PC-9 (cell line): ENCODE results near the gene UBXN11. TPM values are rescaled to one million over a fixed set of nuclear protein-coding genes. Genes with fewer than 3 reads are reported as not detected.

Source experiments
- Bru-seq: library from RNA; stranded (reverse); fragments of 400-500 nt; gene quantifications from one replicate; lab custom pipeline; 2021; lab: Mats Ljungman, UMichigan
- BruChase-seq, 2 experiments: library from RNA; stranded (reverse); fragments of 400-500 nt; gene quantifications; one replicate each; lab custom pipeline; 2021; lab: Mats Ljungman, UMichigan
- BruUV-seq: library from RNA; stranded (reverse); fragments of 400-500 nt; replicated peaks from 2 replicates; lab custom pipeline; 2021; lab: Mats Ljungman, UMichigan
- CTCF ChIA-PET: fragments of 300-600 bp; sonication (Branson Sonifier 250); formaldehyde crosslinking; loops from one replicate; lab custom pipeline; 2022; ENCODE audit warnings: antibody characterized with exemption; lab: Charles Lee
- POLR2A ChIA-PET: fragments of 300-600 bp; sonication (Branson Sonifier 250); formaldehyde crosslinking; loops from one replicate; lab custom pipeline; 2022; ENCODE audit warnings: antibody characterized with exemption; ENCODE audit not compliant: unreplicated experiment; lab: Charles Lee
- DNase-seq, 2 experiments: peaks; one replicate each; pipeline versions ENCODE4 v3.0.0 to v3.0.0-alpha.2; 2015 to 2022; ENCODE audit warnings: mixed read lengths in 1 of 2
- H2AFZ ChIP-seq: fragments of 200-600 bp; sonication (generic); 2 replicates; pipeline ENCODE4 v1.8.1; 2017; ENCODE audit warnings: antibody characterized with exemption
- H3F3A ChIP-seq: fragments of 200-600 bp; sonication (generic); 2 replicates; pipeline ENCODE4 v1.8.1; 2017; ENCODE audit warnings: antibody characterized with exemption, mild to moderate bottlenecking, low read depth; ENCODE audit not compliant: insufficient read depth
- H3K27ac ChIP-seq: fragments of 200-600 bp; sonication (generic); 2 replicates; pipeline ENCODE4 v1.6.1; 2016; ENCODE audit warnings: mixed run types
- H3K27me3 ChIP-seq: fragments of 200-600 bp; sonication (generic); 2 replicates; pipeline ENCODE4 v1.6.1; 2016; ENCODE audit warnings: low read depth, mixed run types; ENCODE audit not compliant: insufficient read depth
- H3K36me3 ChIP-seq: fragments of 200-600 bp; sonication (generic); 2 replicates; pipeline ENCODE4 v1.6.1; 2016; ENCODE audit warnings: low read depth, mixed run types
- H3K4me1 ChIP-seq: fragments of 200-600 bp; sonication (generic); replicated peaks from 2 replicates; pipeline ENCODE4 v1.6.1; 2016; ENCODE audit warnings: mixed run types; ENCODE audit not compliant: insufficient read depth
- H3K4me2 ChIP-seq: fragments of 200-600 bp; sonication (generic); 2 replicates; pipeline ENCODE4 v1.6.1; 2017; ENCODE audit warnings: mixed run types
- H3K4me3 ChIP-seq: fragments of 200-600 bp; sonication (generic); 2 replicates; pipeline ENCODE4 v1.6.1; 2016; ENCODE audit warnings: mixed run types
- H3K79me2 ChIP-seq: fragments of 200-600 bp; sonication (generic); 2 replicates; pipeline ENCODE4 v1.6.1; 2017; ENCODE audit warnings: low read depth, mixed run types
- H3K9me2 ChIP-seq: fragments of 200-600 bp; sonication (generic); 2 replicates; pipeline ENCODE4 v1.8.1; 2017; ENCODE audit warnings: mild to moderate bottlenecking; ENCODE audit not compliant: insufficient read depth
- H3K9me3 ChIP-seq: fragments of 200-600 bp; sonication (generic); 2 replicates; pipeline ENCODE4 v1.8.1; 2016; ENCODE audit warnings: low read depth; ENCODE audit not compliant: insufficient read depth
- H4K20me1 ChIP-seq: fragments of 200-600 bp; sonication (generic); 2 replicates; pipeline ENCODE4 v1.8.1; 2017; ENCODE audit not compliant: insufficient read depth
- EZH2 ChIP-seq: fragments of 200-600 bp; sonication (generic); IDR thresholded peaks from 2 replicates; pipeline ENCODE4 v1.8.0; 2017; ENCODE audit warnings: antibody characterized with exemption, low read depth
- intact Hi-C: fragments of 100-400 bp; cut with micrococcal nuclease; formaldehyde crosslinking; loops from one replicate; pipeline ENCODE4 v1.10.0; 2022; ENCODE audit not compliant: unreplicated experiment
- long read RNA-seq: library from polyadenylated mRNA; stranded (forward); transcript quantifications from one replicate; pipeline ENCODE4 v2.0.0, GENCODE V29; 2022
- total RNA-seq: library from RNA; stranded (reverse); gene quantifications from 2 replicates; pipeline ENCODE4 v1.2.3, GENCODE V29; 2021
- TF ChIP-seq, protein P1 (sequence below): fragments of 200-600 bp; sonication (generic); conservative IDR thresholded peaks from 2 replicates; pipeline ENCODE4 v1.6.1; 2017; ENCODE audit warnings: mixed run types, antibody characterized with exemption, mild to moderate bottlenecking, moderate library complexity

The UBXN11 gene, protein sequence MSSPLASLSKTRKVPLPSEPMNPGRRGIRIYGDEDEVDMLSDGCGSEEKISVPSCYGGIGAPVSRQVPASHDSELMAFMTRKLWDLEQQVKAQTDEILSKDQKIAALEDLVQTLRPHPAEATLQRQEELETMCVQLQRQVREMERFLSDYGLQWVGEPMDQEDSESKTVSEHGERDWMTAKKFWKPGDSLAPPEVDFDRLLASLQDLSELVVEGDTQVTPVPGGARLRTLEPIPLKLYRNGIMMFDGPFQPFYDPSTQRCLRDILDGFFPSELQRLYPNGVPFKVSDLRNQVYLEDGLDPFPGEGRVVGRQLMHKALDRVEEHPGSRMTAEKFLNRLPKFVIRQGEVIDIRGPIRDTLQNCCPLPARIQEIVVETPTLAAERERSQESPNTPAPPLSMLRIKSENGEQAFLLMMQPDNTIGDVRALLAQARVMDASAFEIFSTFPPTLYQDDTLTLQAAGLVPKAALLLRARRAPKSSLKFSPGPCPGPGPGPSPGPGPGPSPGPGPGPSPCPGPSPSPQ
- 57.2 and 59.9 TPM in 2 replicates for total RNA-seq
- Bru-seq, nascent RNA: percentile 65 among the genes with signal in this experiment
- BruChase-seq, experiment 1, labeled RNA remaining after a 2-hour chase: percentile 70 among the genes with signal in this experiment
- percentile 71 among the genes with signal in this experiment for BruChase-seq, experiment 2, labeled RNA remaining after a 6-hour chase
- long read RNA-seq, transcript UBXN11-214 (13 exons, 2,542 nt): major isoform, 21 of 161 reads
- long read RNA-seq, transcript UBXN11-202 (14 exons, 1,555 nt): minor isoform, 16 of 161 reads
- long read RNA-seq, transcript UBXN11-213 (14 exons, 2,646 nt): minor isoform, 6 of 161 reads
- long read RNA-seq, partial matches to known transcripts: 33 of 161 reads
- long read RNA-seq, other reads (novel, unspliced or antisense): 81 of 161 reads

DNA sequence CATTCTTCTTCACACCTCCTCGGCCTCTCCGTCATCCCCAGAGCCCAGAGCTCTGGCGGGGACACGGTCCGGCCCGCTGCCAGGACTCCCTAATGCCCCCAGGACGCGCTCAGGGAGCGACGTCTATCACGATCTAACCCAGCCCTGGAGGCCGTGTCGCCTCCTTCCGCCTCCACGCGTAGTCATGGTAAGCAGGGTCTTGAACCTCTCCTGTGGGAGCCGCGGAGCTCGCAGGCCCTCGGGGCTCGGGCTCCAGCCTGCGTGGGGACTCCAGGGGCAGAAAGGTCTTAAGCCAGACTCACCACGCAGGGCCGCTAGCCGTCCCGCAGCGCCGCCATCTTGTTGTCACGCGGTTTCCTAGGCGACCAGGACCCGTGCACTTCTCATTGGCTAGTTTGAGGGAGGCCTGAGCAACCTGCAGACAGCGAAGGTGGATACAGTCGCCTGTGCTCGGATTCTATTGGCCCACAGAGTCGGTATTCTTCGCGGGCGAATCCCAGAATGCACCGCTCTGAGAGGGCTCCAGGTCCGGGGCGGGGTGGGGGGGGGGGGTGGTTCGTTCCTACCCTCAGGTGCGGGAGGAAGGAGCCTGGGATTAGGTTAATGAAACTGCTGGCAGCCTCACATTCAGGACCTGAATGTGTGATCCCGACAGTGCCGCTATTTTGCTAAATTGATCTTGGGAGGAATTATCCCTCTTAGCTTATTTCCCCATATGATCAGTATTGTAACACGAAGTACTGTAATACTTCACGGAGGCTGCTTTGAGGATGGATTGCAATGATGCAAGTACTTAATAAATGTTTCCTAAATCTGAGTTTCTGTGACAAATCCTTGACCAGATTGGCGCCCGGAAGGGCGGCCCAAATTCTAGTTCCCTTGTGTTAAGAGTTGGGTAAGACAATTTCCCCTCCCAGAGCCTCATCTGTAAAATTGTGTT lies at the start of gene UBXN11:
TSS of gene UBXN11 (minus strand) at position 347 of the 940 bp plus-strand sequence. CDS start 3,753 bp downstream, outside the sequence.
- H3K79me2 ChIP-seq: peaks cover 28% of the 10 kb centered on the region
- POLR2A ChIA-PET: no interaction called here
- peaks cover 26% of the 10 kb centered on the region for H3K4me1 ChIP-seq
- H3K4me2 ChIP-seq: peak within 1 kb of the TSS; percentile 92
- H3K4me3 ChIP-seq: peak within 1 kb of the TSS; percentile 97
- H4K20me1 ChIP-seq: no peaks in the 10 kb centered on the region
- CTCF ChIA-PET: interaction anchor here (0.7 kb wide), 1 partner anchor 21 kb away, joined by 9 read pairs; no protein-coding TSS in a partner anchor
- H3K9me2 ChIP-seq: no peaks in the 10 kb centered on the region
- no peaks in the 10 kb centered on the region for H3K27me3 ChIP-seq
- intact Hi-C loops: loop anchor here (5.0 kb wide), 1 partner anchor 51 kb away; no protein-coding TSS in a partner anchor
- TSS peak; percentile 82 for BruUV-seq
- TF ChIP-seq, protein P1, sequence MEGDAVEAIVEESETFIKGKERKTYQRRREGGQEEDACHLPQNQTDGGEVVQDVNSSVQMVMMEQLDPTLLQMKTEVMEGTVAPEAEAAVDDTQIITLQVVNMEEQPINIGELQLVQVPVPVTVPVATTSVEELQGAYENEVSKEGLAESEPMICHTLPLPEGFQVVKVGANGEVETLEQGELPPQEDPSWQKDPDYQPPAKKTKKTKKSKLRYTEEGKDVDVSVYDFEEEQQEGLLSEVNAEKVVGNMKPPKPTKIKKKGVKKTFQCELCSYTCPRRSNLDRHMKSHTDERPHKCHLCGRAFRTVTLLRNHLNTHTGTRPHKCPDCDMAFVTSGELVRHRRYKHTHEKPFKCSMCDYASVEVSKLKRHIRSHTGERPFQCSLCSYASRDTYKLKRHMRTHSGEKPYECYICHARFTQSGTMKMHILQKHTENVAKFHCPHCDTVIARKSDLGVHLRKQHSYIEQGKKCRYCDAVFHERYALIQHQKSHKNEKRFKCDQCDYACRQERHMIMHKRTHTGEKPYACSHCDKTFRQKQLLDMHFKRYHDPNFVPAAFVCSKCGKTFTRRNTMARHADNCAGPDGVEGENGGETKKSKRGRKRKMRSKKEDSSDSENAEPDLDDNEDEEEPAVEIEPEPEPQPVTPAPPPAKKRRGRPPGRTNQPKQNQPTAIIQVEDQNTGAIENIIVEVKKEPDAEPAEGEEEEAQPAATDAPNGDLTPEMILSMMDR: no peak
- no peak for TF ChIP-seq EZH2
- no peaks in the 10 kb centered on the region for H3K9me3 ChIP-seq
- peaks cover 9% of the 10 kb centered on the region; the same call in 1 of the 2 replicates for H3F3A ChIP-seq
- peak within 1 kb of the TSS; percentile 97 for H2AFZ ChIP-seq
- no peaks in the 10 kb centered on the region for H3K36me3 ChIP-seq
- peak within 1 kb of the TSS; percentile 59 for H3K27ac ChIP-seq
- DNase-seq: peak; percentile 90 to 92

DNA sequence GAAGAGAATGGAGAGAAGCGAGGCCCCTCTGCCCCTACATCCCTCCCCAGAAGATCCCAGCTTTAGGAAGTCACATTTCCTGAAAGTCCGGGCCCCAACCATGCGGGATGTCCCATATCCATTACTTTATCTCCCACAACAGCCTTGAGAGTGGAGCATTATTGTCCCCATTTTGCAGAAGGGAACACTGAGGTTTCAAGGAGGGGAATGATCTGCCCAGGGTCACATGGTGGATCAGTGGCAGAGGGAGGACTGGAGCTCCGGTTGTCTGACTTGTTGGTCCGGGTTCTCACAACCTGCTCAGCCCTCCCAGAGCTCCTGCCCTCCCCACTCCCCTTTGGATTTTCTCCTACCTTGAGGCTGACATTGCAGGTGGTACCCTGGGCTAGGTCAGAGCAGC lies 49.7 kb upstream of the UBXN11 start:
- CTCF ChIA-PET: no interaction called here
- intact Hi-C loops: loop anchor here (2.0 to 10.0 kb wide), 3 partner anchors 49 to 509 kb away; partner anchors contain the start of genes SFN and UBXN11
- TF ChIP-seq, protein P1: no peak
- TF ChIP-seq EZH2: no peak

More for the DNA sequence above, 49.7 kb upstream of the UBXN11 start:
- H3K9me2 ChIP-seq: no peaks in the 10 kb centered on the region
- POLR2A ChIA-PET: no interaction called here
- no peaks in the 10 kb centered on the region for H4K20me1 ChIP-seq
- DNase-seq: peak in 1 of 2 experiments; percentile 27
- H2AFZ ChIP-seq: no peak overlapping the region
- H3F3A ChIP-seq: peaks cover 43% of the 10 kb centered on the region
- H3K36me3 ChIP-seq: no peaks in the 10 kb centered on the region
- peak overlapping the region; percentile 84 for H3K27ac ChIP-seq
- BruUV-seq: no TSS peak
- peak overlapping the region; percentile 78 for H3K4me2 ChIP-seq
- peaks cover 78% of the 10 kb centered on the region for H3K4me1 ChIP-seq
- peaks cover 14% of the 10 kb centered on the region for H3K79me2 ChIP-seq
- H3K9me3 ChIP-seq: no peaks in the 10 kb centered on the region
- H3K27me3 ChIP-seq: no peaks in the 10 kb centered on the region
- H3K4me3 ChIP-seq: no peak overlapping the region; the same call in 1 of the 2 replicates
